ENCODE measurements around the gene G6PC1.

DNA sequence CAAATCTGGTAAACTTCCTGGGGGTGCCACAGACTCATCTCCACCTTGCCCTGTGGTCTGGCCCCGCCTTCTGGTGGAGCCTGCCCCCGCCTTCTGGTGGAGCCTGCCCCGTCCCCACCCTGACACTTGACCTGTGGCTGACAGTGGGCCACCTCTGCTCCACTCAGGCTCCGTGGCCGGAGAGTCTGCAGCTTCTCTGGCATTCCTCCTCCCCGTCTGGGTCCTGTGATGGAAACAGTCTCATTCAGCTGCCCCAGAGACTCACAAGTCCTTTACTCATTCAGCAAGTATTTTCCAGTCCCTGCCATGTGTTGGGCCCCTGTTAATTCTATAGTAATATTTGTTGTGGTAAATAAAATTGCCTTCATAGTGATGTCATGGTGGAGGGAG, 21.0 kb upstream of the G6PC1 start:
- TF ChIP-seq, protein P1, sequence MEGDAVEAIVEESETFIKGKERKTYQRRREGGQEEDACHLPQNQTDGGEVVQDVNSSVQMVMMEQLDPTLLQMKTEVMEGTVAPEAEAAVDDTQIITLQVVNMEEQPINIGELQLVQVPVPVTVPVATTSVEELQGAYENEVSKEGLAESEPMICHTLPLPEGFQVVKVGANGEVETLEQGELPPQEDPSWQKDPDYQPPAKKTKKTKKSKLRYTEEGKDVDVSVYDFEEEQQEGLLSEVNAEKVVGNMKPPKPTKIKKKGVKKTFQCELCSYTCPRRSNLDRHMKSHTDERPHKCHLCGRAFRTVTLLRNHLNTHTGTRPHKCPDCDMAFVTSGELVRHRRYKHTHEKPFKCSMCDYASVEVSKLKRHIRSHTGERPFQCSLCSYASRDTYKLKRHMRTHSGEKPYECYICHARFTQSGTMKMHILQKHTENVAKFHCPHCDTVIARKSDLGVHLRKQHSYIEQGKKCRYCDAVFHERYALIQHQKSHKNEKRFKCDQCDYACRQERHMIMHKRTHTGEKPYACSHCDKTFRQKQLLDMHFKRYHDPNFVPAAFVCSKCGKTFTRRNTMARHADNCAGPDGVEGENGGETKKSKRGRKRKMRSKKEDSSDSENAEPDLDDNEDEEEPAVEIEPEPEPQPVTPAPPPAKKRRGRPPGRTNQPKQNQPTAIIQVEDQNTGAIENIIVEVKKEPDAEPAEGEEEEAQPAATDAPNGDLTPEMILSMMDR (IDR thresholded peaks at IDR 0.05) = no peak
- TF ChIP-seq ESRRA (CRISPR knock-in tag; IDR thresholded peaks at IDR 0.05; ENCODE audit: borderline replicate concordance) (no peak), TEAD4 (CRISPR knock-in tag; IDR thresholded peaks at IDR 0.05) (no peak), NFATC4 (CRISPR knock-in tag; IDR thresholded peaks at IDR 0.05) (no peak), ZNF423 (CRISPR knock-in tag; IDR thresholded peaks at IDR 0.05) (no peak)
- TF ChIP-seq, protein P2, sequence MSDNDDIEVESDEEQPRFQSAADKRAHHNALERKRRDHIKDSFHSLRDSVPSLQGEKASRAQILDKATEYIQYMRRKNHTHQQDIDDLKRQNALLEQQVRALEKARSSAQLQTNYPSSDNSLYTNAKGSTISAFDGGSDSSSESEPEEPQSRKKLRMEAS (CRISPR knock-in tag; IDR thresholded peaks at IDR 0.05) = no peak
